CD14-positive monocyte (primary cell): ENCODE measurements around the gene UBL4B. TPM values are rescaled to one million over a fixed set of nuclear protein-coding genes. Genes with fewer than 3 reads are reported as not detected.

ENCODE experiments used
- DNase-seq, 3 donors: peaks; one replicate each; pipeline ENCODE4 v3.0.0-alpha.2; 2011 to 2022
- H2AFZ ChIP-seq: 2 replicates; pipeline ENCODE4 v1.6.0; 2012; ENCODE audit warnings: mild to moderate bottlenecking, low read depth, low read length, inconsistent platforms; ENCODE audit not compliant: insufficient read depth, poor library complexity, severe bottlenecking
- H3K27ac ChIP-seq, 2 donors: 1 replicate in 1 of 2; 2 replicates in 1 of 2; pipeline ENCODE4 v1.5.1; 2012 to 2013; ENCODE audit warnings: low read length in 2 of 2, control low read depth in 1 of 2, inconsistent platforms in 1 of 2, low read depth in 1 of 2, mild to moderate bottlenecking in 1 of 2
- H3K27me3 ChIP-seq, 2 donors: one replicate each; pipeline versions ENCODE4 v1.6.0 to v1.6.1; 2011 to 2013; ENCODE audit warnings: low read length in 2 of 2; ENCODE audit not compliant: control insufficient read depth in 2 of 2, insufficient read depth in 2 of 2
- H3K36me3 ChIP-seq, 2 donors: replicated peaks in 1 of 2; 1 replicate in 1 of 2; 2 replicates in 1 of 2; pipeline versions ENCODE4 v1.5.1 to v1.6.1; 2012 to 2013; ENCODE audit warnings: low read length in 2 of 2, control low read depth in 1 of 2, inconsistent platforms in 1 of 2, mild to moderate bottlenecking in 1 of 2; ENCODE audit not compliant: insufficient read depth in 2 of 2, control insufficient read depth in 1 of 2
- H3K4me1 ChIP-seq, 2 donors: 1 replicate in 1 of 2; 2 replicates in 1 of 2; pipeline versions ENCODE4 v1.5.1 to v1.6.1; 2012 to 2013; ENCODE audit warnings: low read length in 2 of 2, control low read depth in 1 of 2, inconsistent platforms in 1 of 2, mild to moderate bottlenecking in 1 of 2, moderate library complexity in 1 of 2; ENCODE audit not compliant: insufficient read depth in 2 of 2, control insufficient read depth in 1 of 2
- H3K4me2 ChIP-seq: replicated peaks from 2 replicates; pipeline ENCODE3; 2012; ENCODE audit warnings: low read length, moderate library complexity, mild to moderate bottlenecking; ENCODE audit not compliant: poor library complexity, severe bottlenecking; ENCODE audit errors: extremely low read depth
- H3K4me3 ChIP-seq, 3 experiments: fragments of 200-600 bp in 1 of 3; sonication (generic) in 1 of 3; replicated peaks in 1 of 3; 1 replicate in 2 of 3; 2 replicates in 1 of 3; pipeline ENCODE4 v1.5.1; 2011 to 2013; ENCODE audit warnings: low read length in 3 of 3, mild to moderate bottlenecking in 3 of 3, control low read depth in 2 of 3, low read depth in 2 of 3, inconsistent platforms in 1 of 3, moderate library complexity in 1 of 3
- H3K79me2 ChIP-seq: 2 replicates; pipeline ENCODE4 v1.6.0; 2012; ENCODE audit warnings: mild to moderate bottlenecking, control low read depth, inconsistent platforms, low read length, moderate library complexity; ENCODE audit not compliant: insufficient read depth
- H3K9ac ChIP-seq: 2 replicates; pipeline ENCODE4 v1.6.0; 2017; ENCODE audit warnings: low read length, mild to moderate bottlenecking; ENCODE audit not compliant: insufficient read depth, poor library complexity, severe bottlenecking
- H3K9me3 ChIP-seq, 2 donors: replicated peaks in 1 of 2; 1 replicate in 1 of 2; 2 replicates in 1 of 2; pipeline versions ENCODE4 v1.5.1 to v1.6.1; 2012 to 2013; ENCODE audit warnings: low read length in 2 of 2, control low read depth in 1 of 2; ENCODE audit not compliant: control insufficient read depth in 1 of 2, insufficient read depth in 1 of 2
- H4K20me1 ChIP-seq: 2 replicates; pipeline ENCODE4 v1.6.0; 2012; ENCODE audit warnings: mild to moderate bottlenecking, low read length, control low read depth, moderate library complexity; ENCODE audit not compliant: insufficient read depth
- H3K27ac Mint-ChIP-seq, 7 donors: one replicate each; pipeline ENCODE4 v1.8.0; 2020; ENCODE audit warnings: mild to moderate bottlenecking in 7 of 7, mixed read lengths in 7 of 7, moderate library complexity in 6 of 7, inconsistent platforms in 2 of 7
- H3K27me3 Mint-ChIP-seq, 3 donors: one replicate each; pipeline ENCODE4 v1.8.0; 2021 to 2022; ENCODE audit warnings: low read depth in 3 of 3, mild to moderate bottlenecking in 3 of 3, mixed read lengths in 3 of 3, moderate library complexity in 3 of 3, inconsistent platforms in 1 of 3
- H3K36me3 Mint-ChIP-seq, 2 donors: one replicate each; pipeline ENCODE4 v1.8.0; 2020; ENCODE audit warnings: mixed read lengths in 2 of 2, inconsistent platforms in 1 of 2, mild to moderate bottlenecking in 1 of 2
- H3K4me1 Mint-ChIP-seq: one replicate; pipeline ENCODE4 v1.8.0; 2020; ENCODE audit warnings: mild to moderate bottlenecking, mixed read lengths
- H3K4me3 Mint-ChIP-seq, 2 donors: one replicate each; pipeline ENCODE4 v1.8.0; 2020; ENCODE audit warnings: mild to moderate bottlenecking in 2 of 2, mixed read lengths in 2 of 2, moderate library complexity in 1 of 2
- H3K9me3 Mint-ChIP-seq, 7 donors: one replicate each; pipeline ENCODE4 v1.8.0; 2020 to 2022; ENCODE audit warnings: mixed read lengths in 7 of 7, mild to moderate bottlenecking in 6 of 7, moderate library complexity in 6 of 7, inconsistent platforms in 2 of 7
- WGBS: methylation state at CpG from one replicate; pipeline ENCODE4 v1.1.5; 2013; ENCODE audit warnings: missing lambda C conversion rate; ENCODE audit not compliant: insufficient coverage; 5-methylcytosine and 5-hydroxymethylcytosine counted together
- intact Hi-C, 2 donors: fragments of 100-400 bp; cut with micrococcal nuclease; formaldehyde crosslinking; loops; one replicate each; pipeline versions ENCODE4 v1.15.0 to v1.15.1; 2023
- polyA plus RNA-seq, 3 donors: library from polyadenylated mRNA; depleted of rRNA in 1 of 3; unstranded in 2 of 3; stranded (reverse) in 1 of 3; fragments of 300-500 nt in 2 of 3; fragments of >200 nt in 1 of 3; fragmentation: Illumina TruSeq in 2 of 3; gene quantifications; 1 replicate in 2 of 3; 2 replicates in 1 of 3; pipeline ENCODE4 v1.2.3, GENCODE V29; 2012 to 2021
- TF ChIP-seq, protein P1 (sequence below): fragments of 200-600 bp; IDR thresholded peaks from one replicate; pipeline ENCODE4 v1.8.0; 2022; ENCODE audit warnings: antibody characterized with exemption, mild to moderate bottlenecking

UBL4B gene
- polyA plus RNA-seq, 3 donors = not detected

- no peaks in the 10 kb centered on the region for H3K36me3 ChIP-seq
- no peak for DNase-seq
- H3K27me3 ChIP-seq = peaks cover 4 to 12% of the 10 kb centered on the region in 2 donors
- H3K27me3 Mint-ChIP-seq = peaks cover 14 to 25% (median 23%) of the 10 kb centered on the region in 3 donors
- no peaks in the 10 kb centered on the region for H3K4me1 Mint-ChIP-seq
- no peak overlapping the region for H3K4me3 Mint-ChIP-seq
- intact Hi-C loops = no loop called here
- no peak overlapping the region for H3K4me2 ChIP-seq
- no peak overlapping the region for H3K9ac ChIP-seq
- TF ChIP-seq, protein P1, sequence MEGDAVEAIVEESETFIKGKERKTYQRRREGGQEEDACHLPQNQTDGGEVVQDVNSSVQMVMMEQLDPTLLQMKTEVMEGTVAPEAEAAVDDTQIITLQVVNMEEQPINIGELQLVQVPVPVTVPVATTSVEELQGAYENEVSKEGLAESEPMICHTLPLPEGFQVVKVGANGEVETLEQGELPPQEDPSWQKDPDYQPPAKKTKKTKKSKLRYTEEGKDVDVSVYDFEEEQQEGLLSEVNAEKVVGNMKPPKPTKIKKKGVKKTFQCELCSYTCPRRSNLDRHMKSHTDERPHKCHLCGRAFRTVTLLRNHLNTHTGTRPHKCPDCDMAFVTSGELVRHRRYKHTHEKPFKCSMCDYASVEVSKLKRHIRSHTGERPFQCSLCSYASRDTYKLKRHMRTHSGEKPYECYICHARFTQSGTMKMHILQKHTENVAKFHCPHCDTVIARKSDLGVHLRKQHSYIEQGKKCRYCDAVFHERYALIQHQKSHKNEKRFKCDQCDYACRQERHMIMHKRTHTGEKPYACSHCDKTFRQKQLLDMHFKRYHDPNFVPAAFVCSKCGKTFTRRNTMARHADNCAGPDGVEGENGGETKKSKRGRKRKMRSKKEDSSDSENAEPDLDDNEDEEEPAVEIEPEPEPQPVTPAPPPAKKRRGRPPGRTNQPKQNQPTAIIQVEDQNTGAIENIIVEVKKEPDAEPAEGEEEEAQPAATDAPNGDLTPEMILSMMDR = no peak
- no peak overlapping the region for H3K4me3 ChIP-seq
- no peaks in the 10 kb centered on the region for H3K79me2 ChIP-seq
- no peaks in the 10 kb centered on the region for H4K20me1 ChIP-seq
- no CpG with 5 or more reads among the region's 5 CpGs for WGBS
- H3K9me3 Mint-ChIP-seq = peaks cover 0 to 2% (median 0%) of the 10 kb centered on the region in 7 donors
- no peak overlapping the region for H3K27ac Mint-ChIP-seq
- H3K9me3 ChIP-seq = no peaks in the 10 kb centered on the region
- no peak overlapping the region for H3K27ac ChIP-seq
- no peaks in the 10 kb centered on the region for H3K36me3 Mint-ChIP-seq
- H3K4me1 ChIP-seq = no peaks in the 10 kb centered on the region
- no peak overlapping the region for H2AFZ ChIP-seq
These were observed 46.0 kb downstream of the UBL4B start for GRCh38 chr1:110158261-110158660.

DNA sequence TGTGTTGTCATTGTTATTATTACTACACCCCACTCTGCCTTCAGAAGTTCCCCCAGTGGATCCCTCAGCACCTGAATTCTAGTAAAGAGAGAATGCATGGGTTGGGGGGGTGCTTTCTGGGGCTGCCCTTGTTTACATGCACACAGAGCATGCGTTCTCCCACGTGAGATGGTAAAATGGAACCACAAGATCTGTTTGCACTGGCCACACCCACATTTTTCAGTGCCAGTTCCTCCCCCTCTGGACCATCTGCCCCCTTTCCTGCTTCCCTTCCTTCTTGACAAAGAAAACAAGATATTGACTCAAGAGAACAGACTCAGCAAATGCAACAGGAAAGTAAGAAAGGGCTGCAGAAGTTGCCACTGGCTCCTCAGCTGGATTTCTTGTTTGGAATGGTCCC is 46.9 kb downstream of the UBL4B start:
- H3K36me3 ChIP-seq = no peaks in the 10 kb centered on the region
- H3K27ac ChIP-seq = no peak overlapping the region
- H3K27ac Mint-ChIP-seq = no peak overlapping the region
- no peak overlapping the region for H2AFZ ChIP-seq
- H3K9me3 ChIP-seq = no peaks in the 10 kb centered on the region
- H3K4me3 ChIP-seq = no peak overlapping the region
- H3K9ac ChIP-seq = no peak overlapping the region
- H3K36me3 Mint-ChIP-seq = no peaks in the 10 kb centered on the region
- H3K4me1 ChIP-seq = no peaks in the 10 kb centered on the region
- no peaks in the 10 kb centered on the region for H3K79me2 ChIP-seq
- WGBS = 38% methylated on average over 2 of the region's 2 CpGs
- peaks cover 3 to 5% of the 10 kb centered on the region in 2 donors for H3K27me3 ChIP-seq
- peaks cover 0 to 2% (median 0%) of the 10 kb centered on the region in 7 donors for H3K9me3 Mint-ChIP-seq
- H3K4me3 Mint-ChIP-seq = no peak overlapping the region
- no peaks in the 10 kb centered on the region for H4K20me1 ChIP-seq
- intact Hi-C loops = no loop called here
- H3K27me3 Mint-ChIP-seq = peaks cover 12 to 23% (median 20%) of the 10 kb centered on the region in 3 donors
- no peak overlapping the region for H3K4me2 ChIP-seq
- DNase-seq = no peak
- TF ChIP-seq, protein P1 = no peak
- no peaks in the 10 kb centered on the region for H3K4me1 Mint-ChIP-seq
